LNCaP clone FGC (cell line): ENCODE results near the gene SPG7.

ENCODE experiments used
- DNase-seq: peaks from one replicate; pipeline ENCODE4 v3.0.0-alpha.2; 2011; ENCODE audit warnings: low read depth
- H3K4me3 ChIP-seq: 2 replicates; pipeline ENCODE4 v1.5.1; 2011; ENCODE audit warnings: mild to moderate bottlenecking, low read depth, low read length, control low read depth
- CTCF ChIP-seq: IDR thresholded peaks from 2 replicates; pipeline ENCODE4 v1.5.1; 2012; ENCODE audit warnings: mild to moderate bottlenecking; ENCODE audit not compliant: control insufficient read depth, insufficient read depth; ENCODE audit errors: extremely low read depth

The SPG7 gene

GRCh38 chr16:89511374-89511773 is 3.2 kb downstream of the SPG7 start:
- DNase-seq = no peak
- no peak for TF ChIP-seq CTCF
- H3K4me3 ChIP-seq = no peak overlapping the region

- H3K4me3 ChIP-seq = no peak overlapping the region
- no peak for DNase-seq
- no peak for TF ChIP-seq CTCF
Measured at GRCh38 chr16:89512453-89512852, 4.2 kb downstream of the SPG7 start.

DNA sequence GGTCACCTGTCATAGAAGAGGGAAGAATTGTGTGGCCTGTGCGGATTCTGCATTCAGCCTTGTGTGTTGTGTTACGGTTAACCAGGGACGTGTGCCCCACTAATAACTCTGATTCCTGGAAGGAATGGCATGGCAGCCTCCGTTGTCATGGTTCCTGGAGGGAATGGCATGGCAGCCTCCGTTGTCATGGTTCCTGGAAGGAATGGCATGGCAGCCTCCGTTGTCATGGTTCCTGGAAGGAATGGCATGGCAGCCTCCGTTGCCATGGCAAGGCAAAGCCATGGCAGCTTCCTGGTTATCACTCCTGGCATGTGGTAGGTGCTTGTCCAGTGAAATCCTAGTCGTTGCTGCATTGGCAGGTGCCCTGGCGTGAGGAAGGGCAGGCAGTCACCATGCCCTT is 8.9 kb downstream of the SPG7 start:
- TF ChIP-seq CTCF = no peak
- no peak overlapping the region for H3K4me3 ChIP-seq
- no peak for DNase-seq

DNA sequence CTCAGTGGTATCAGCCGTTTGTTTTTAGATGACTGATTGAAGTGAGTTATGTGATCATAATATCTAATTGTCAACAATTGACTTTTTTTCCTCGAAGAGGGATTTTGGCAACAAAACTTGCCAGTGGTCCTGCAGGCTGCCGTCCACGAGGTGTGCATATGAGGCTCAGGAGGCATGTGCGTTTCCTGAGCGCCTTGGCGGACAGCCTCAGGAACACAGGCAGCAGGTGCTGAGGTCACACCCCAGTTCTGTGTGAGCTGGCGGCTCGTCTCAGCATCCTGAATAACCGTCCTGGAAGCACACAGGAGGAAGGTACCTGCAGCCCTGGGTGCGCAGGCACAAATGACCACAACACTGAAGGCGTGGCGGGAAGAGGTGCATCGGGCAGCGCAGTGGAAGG is 11.7 kb downstream of the SPG7 start:
- no peak overlapping the region for H3K4me3 ChIP-seq
- DNase-seq = no peak
- no peak for TF ChIP-seq CTCF

- no peak for TF ChIP-seq CTCF
- no peak overlapping the region for H3K4me3 ChIP-seq
- no peak for DNase-seq
Measured at GRCh38 chr16:89522287-89522686, 14.1 kb downstream of the SPG7 start.

DNA sequence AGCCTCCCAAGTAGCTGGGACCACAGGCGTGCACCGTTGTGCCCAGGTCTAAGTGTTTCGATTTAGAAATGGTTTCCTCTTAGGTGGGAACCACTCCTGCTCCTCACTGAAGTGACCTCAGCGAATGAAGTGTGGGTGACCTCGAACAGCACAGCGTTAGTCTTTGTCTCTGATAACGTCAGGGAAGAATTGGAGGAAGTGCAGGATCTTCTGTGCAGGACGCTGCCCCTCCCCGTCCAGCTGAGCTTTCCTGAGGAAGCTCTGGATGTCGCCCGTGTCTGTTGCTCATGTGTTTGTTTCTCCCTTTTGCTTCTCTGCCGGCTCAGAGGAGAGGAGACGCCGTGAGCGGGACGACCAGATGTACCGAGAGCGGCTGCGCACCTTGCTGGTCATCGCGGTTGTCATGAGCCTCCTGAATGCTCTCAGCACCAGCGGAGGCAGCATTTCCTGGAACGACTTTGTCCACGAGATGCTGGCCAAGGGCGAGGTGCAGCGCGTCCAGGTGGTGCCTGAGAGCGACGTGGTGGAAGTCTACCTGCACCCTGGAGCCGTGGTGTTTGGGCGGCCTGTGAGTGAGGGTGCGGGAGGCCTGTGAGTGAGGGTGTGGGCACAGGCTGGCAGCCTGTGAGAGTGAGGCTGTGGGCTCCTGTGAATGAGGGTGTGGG is 15.6 kb downstream of the SPG7 start:
- DNase-seq = no peak
- no peak overlapping the region for H3K4me3 ChIP-seq
- no peak for TF ChIP-seq CTCF

DNA sequence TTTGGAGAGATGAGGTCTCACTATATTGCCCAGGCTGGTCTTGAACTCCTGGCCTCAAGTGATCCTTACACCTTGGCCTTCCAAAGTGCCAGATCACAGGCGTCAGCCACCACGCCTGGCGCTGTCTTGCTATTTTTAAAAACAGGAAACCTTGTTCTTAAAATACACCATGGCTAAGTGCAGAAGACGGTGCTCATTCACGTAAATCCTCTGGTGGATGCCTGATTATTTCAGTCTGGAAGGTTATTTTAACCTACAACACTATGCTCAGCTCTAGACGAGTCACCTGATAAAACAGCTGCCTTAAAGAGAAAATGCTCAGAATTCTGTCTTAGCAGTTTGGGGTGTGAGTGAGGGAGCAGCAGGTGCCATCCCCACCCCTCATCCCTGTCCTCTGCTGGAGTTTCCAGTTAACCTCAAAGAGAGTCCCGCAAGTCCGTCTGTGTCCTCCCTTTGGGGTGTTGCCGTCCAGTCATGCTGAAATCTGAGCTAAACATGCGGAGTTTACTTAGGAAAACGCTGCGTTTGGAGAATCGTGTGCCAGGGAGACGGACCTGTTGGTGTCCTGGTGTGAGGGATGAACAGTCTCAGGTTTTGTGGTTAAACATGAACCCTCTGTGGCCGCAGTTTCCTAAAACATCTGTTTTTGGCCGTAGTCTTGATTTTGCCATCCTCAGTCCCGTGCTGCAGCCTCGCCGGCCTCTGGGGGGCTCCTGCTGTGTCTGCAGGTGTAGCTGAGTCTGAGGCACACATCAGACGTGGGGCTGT is 17.1 kb downstream of the SPG7 start:
- H3K4me3 ChIP-seq = no peak overlapping the region
- TF ChIP-seq CTCF = no peak
- no peak for DNase-seq
